H1 (cell line): Measurements from ENCODE around the gene ZCCHC9. TPM values are rescaled to one million over a fixed set of nuclear protein-coding genes. Genes with fewer than 3 reads are reported as not detected.
A peak's percentile ranks its signal among the peaks of the same experiment; 100 is the strongest.

Source experiments
- CTCF ChIA-PET: fragments of 300-600 bp; sonication (Branson Sonifier 250); formaldehyde crosslinking; loops from one replicate; lab custom pipeline; 2021; ENCODE audit not compliant: partially characterized antibody; lab: Charles Lee
- POLR2A ChIA-PET: fragments of 300-600 bp; sonication (Branson Sonifier 250); formaldehyde crosslinking; loops from one replicate; lab custom pipeline; 2021; ENCODE audit warnings: inconsistent platforms; ENCODE audit not compliant: partially characterized antibody; lab: Charles Lee
- DNase-seq, 2 experiments: peaks; one replicate each; pipeline versions ENCODE4 v3.0.0 to v3.0.0-alpha.2; 2010 to 2022; ENCODE audit warnings: low spot score in 2 of 2, low read depth in 1 of 2, mixed read lengths in 1 of 2
- FAIRE-seq: peaks from 2 replicates; lab custom pipeline; 2011; peaks lifted over from hg19 to GRCh38; lab: Jason Lieb, UNC
- H2AFZ ChIP-seq: 2 replicates; pipeline ENCODE4 v1.8.1; 2012; ENCODE audit warnings: low read length, inconsistent platforms
- H2AK5ac ChIP-seq: 2 replicates; pipeline ENCODE4 v1.6.1; 2013; ENCODE audit warnings: low read depth, low read length
- H2BK120ac ChIP-seq: replicated peaks from 2 replicates; pipeline ENCODE3; 2013; ENCODE audit warnings: low read depth, low read length, inconsistent platforms
- H2BK12ac ChIP-seq: 2 replicates; pipeline ENCODE4 v1.6.1; 2013; ENCODE audit warnings: low read depth, low read length
- H2BK15ac ChIP-seq: 2 replicates; pipeline ENCODE4 v1.6.1; 2013; ENCODE audit warnings: low read length
- H2BK20ac ChIP-seq: 2 replicates; pipeline ENCODE4 v1.6.1; 2013; ENCODE audit warnings: low read length
- H2BK5ac ChIP-seq: 2 replicates; pipeline ENCODE4 v1.6.1; 2013; ENCODE audit warnings: low read depth, low read length
- H3K14ac ChIP-seq: 2 replicates; pipeline ENCODE4 v1.6.1; 2013; ENCODE audit warnings: inconsistent platforms; ENCODE audit not compliant: insufficient read length
- H3K18ac ChIP-seq: 2 replicates; pipeline ENCODE4 v1.6.1; 2013; ENCODE audit warnings: low read length; ENCODE audit errors: extremely low read depth
- H3K23ac ChIP-seq: 2 replicates; pipeline ENCODE4 v1.6.1; 2013; ENCODE audit warnings: inconsistent platforms; ENCODE audit not compliant: insufficient read length
- H3K23me2 ChIP-seq: 2 replicates; pipeline ENCODE4 v1.6.1; 2013; ENCODE audit warnings: low read depth, low read length
- H3K27ac ChIP-seq: 2 replicates; pipeline ENCODE4 v1.6.1; 2011; ENCODE audit warnings: low read depth, low read length, inconsistent platforms
- H3K27me3 ChIP-seq, 4 experiments: replicated peaks in 1 of 4; 1 replicate in 1 of 4; 2 replicates in 3 of 4; pipeline versions ENCODE4 v1.6.1 to v1.8.1; 2011 to 2013; ENCODE audit warnings: low read length in 3 of 4, mild to moderate bottlenecking in 3 of 4, inconsistent platforms in 2 of 4, mixed read lengths in 2 of 4, moderate library complexity in 1 of 4; ENCODE audit not compliant: control insufficient read depth in 3 of 4, insufficient read depth in 3 of 4; ENCODE audit errors: extremely low read depth in 1 of 4
- H3K36me3 ChIP-seq, 4 experiments: 2 replicates each; pipeline versions ENCODE4 v1.6.1 to v1.8.1; 2011 to 2013; ENCODE audit warnings: mild to moderate bottlenecking in 4 of 4, low read length in 3 of 4, moderate library complexity in 2 of 4, control low read depth in 1 of 4, inconsistent platforms in 1 of 4; ENCODE audit not compliant: insufficient read depth in 4 of 4, control insufficient read depth in 2 of 4
- H3K4ac ChIP-seq: replicated peaks from 2 replicates; pipeline ENCODE3; 2013; ENCODE audit warnings: low read length, low read depth, mixed read lengths, inconsistent platforms; ENCODE audit not compliant: insufficient read length
- H3K4me1 ChIP-seq, 4 experiments: replicated peaks in 1 of 4; 1 replicate in 1 of 4; 2 replicates in 3 of 4; pipeline versions ENCODE4 v1.6.1 to v1.8.1; 2011 to 2013; ENCODE audit warnings: low read length in 3 of 4, inconsistent platforms in 2 of 4, mixed read lengths in 1 of 4; ENCODE audit not compliant: insufficient read depth in 4 of 4, control insufficient read depth in 3 of 4
- H3K4me2 ChIP-seq, 2 experiments: 2 replicates each; pipeline versions ENCODE4 v1.6.1 to v1.8.1; 2011 to 2013; ENCODE audit warnings: low read depth in 2 of 2, low read length in 2 of 2, control low read depth in 1 of 2, inconsistent platforms in 1 of 2, mild to moderate bottlenecking in 1 of 2; ENCODE audit not compliant: insufficient read depth in 1 of 2
- H3K4me3 ChIP-seq, 4 experiments: fragments of 200-600, 300-600 bp in 1 of 4; sonication (generic), shearing (Covaris generic), sonication (Bioruptor Twin) in 1 of 4; 2 replicates each; pipeline versions ENCODE4 v1.5.1 to v1.8.1; 2011 to 2016; ENCODE audit warnings: low read length in 4 of 4, low read depth in 3 of 4, control low read depth in 2 of 4, inconsistent platforms in 2 of 4, mild to moderate bottlenecking in 2 of 4, mixed read lengths in 1 of 4, moderate library complexity in 1 of 4; ENCODE audit not compliant: insufficient read depth in 2 of 4; ENCODE audit errors: extremely low read depth in 1 of 4
- H3K56ac ChIP-seq: replicated peaks from 2 replicates; pipeline ENCODE3; 2013; ENCODE audit warnings: low read depth, mild to moderate bottlenecking, mixed read lengths, low read length, inconsistent platforms; ENCODE audit not compliant: insufficient read length
- H3K79me1 ChIP-seq: 2 replicates; pipeline ENCODE4 v1.6.1; 2013; ENCODE audit warnings: low read depth, low read length, control low read depth
- H3K79me2 ChIP-seq, 2 experiments: 2 replicates each; pipeline versions ENCODE4 v1.6.1 to v1.8.1; 2012 to 2013; ENCODE audit warnings: low read length in 2 of 2, mild to moderate bottlenecking in 2 of 2, inconsistent platforms in 1 of 2; ENCODE audit not compliant: insufficient read depth in 2 of 2, control insufficient read depth in 1 of 2
- H3K9ac ChIP-seq, 4 experiments: replicated peaks in 1 of 4; 1 replicate in 1 of 4; 2 replicates in 3 of 4; pipeline versions ENCODE4 v1.6.1 to v1.8.1; 2011 to 2013; ENCODE audit warnings: low read depth in 3 of 4, low read length in 3 of 4, control low read depth in 2 of 4, mild to moderate bottlenecking in 2 of 4, moderate library complexity in 2 of 4, inconsistent platforms in 1 of 4; ENCODE audit errors: extremely low read depth in 1 of 4
- H3K9me3 ChIP-seq, 2 experiments: 2 replicates each; pipeline versions ENCODE4 v1.6.1 to v1.8.1; 2012 to 2013; ENCODE audit warnings: mild to moderate bottlenecking in 2 of 2, moderate library complexity in 2 of 2, control low read depth in 1 of 2, inconsistent platforms in 1 of 2, low read depth in 1 of 2, low read length in 1 of 2, mixed read lengths in 1 of 2; ENCODE audit not compliant: insufficient read depth in 2 of 2
- H4K20me1 ChIP-seq, 2 experiments: replicated peaks in 1 of 2; 2 replicates each; pipeline versions ENCODE3 to v1.8.1; 2011 to 2013; ENCODE audit warnings: inconsistent platforms in 2 of 2, low read length in 2 of 2, mild to moderate bottlenecking in 1 of 2; ENCODE audit not compliant: insufficient read depth in 2 of 2, control insufficient read depth in 1 of 2
- H4K5ac ChIP-seq: 2 replicates; pipeline ENCODE4 v1.6.1; 2013; ENCODE audit warnings: low read length, low read depth, mixed read lengths, inconsistent platforms; ENCODE audit not compliant: insufficient read length
- H4K8ac ChIP-seq: 2 replicates; pipeline ENCODE4 v1.8.0; 2013; ENCODE audit warnings: mild to moderate bottlenecking, moderate library complexity, low read length, inconsistent platforms; ENCODE audit not compliant: insufficient read depth; ENCODE audit errors: extremely low read depth
- H4K91ac ChIP-seq: replicated peaks from 2 replicates; pipeline ENCODE3; 2013; ENCODE audit warnings: low read length, mixed read lengths, inconsistent platforms; ENCODE audit not compliant: insufficient read length
- KDM1A ChIP-seq: fragments of 200-600, 300-600 bp; sonication (generic); IDR thresholded peaks from 2 replicates; pipeline ENCODE4 v1.7.1; 2016; ENCODE audit warnings: mild to moderate bottlenecking, low read length, borderline replicate concordance
- MAX ChIP-seq: IDR thresholded peaks from 2 replicates; pipeline ENCODE4 v1.6.1; 2012; ENCODE audit warnings: inconsistent platforms
- RXRA ChIP-seq: IDR thresholded peaks from 2 replicates; pipeline ENCODE4 v1.6.1; 2011; ENCODE audit warnings: low read depth, mild to moderate bottlenecking, low read length, moderate library complexity; ENCODE audit not compliant: insufficient read depth
- SRF ChIP-seq: IDR thresholded peaks from 2 replicates; pipeline ENCODE4 v1.6.1; 2011; ENCODE audit warnings: mild to moderate bottlenecking, low read depth, low read length, moderate library complexity
- TCF12 ChIP-seq: IDR thresholded peaks from 2 replicates; pipeline ENCODE4 v1.6.1; 2011; ENCODE audit warnings: low read depth, mild to moderate bottlenecking, low read length
- WGBS, 2 experiments: shearing (Covaris generic) in 1 of 2; methylation state at CpG; one replicate each; pipeline versions ENCODE4 v1.1.6 to v1.1.7; 2013 to 2015; ENCODE audit warnings: low lambda C conversion rate in 2 of 2, mixed read lengths in 2 of 2, inconsistent platforms in 1 of 2, low coverage in 1 of 2, missing lambda C conversion rate in 1 of 2; ENCODE audit not compliant: insufficient replicate concordance in 2 of 2, insufficient coverage in 1 of 2, insufficient read length in 1 of 2; ENCODE audit errors: extremely low coverage in 1 of 2, missing lambda C conversion rate in 1 of 2; 5-methylcytosine and 5-hydroxymethylcytosine counted together
- polyA plus RNA-seq, 7 experiments: library from polyadenylated mRNA; depleted of rRNA in 3 of 7; stranded (reverse) in 5 of 7; unstranded in 2 of 7; fragments of >200 nt in 5 of 7; fragments of 200-250 nt in 2 of 7; gene quantifications; 1 replicate in 5 of 7; 2 replicates in 1 of 7; 4 replicates in 1 of 7; pipeline versions ENCODE4 v1.2.1 to v1.2.3, GENCODE V29; 2011 to 2013; ENCODE audit warnings: missing spikeins in 2 of 7, mixed read lengths in 2 of 7
- total RNA-seq: library from RNA; stranded (reverse); fragmentation: NEBNext Ultra II Directional; extraction: Animal tissue kit (Norgen Biotek cat#: 25700); gene quantifications from 2 replicates; pipeline ENCODE4 v1.2.1, GENCODE V29; 2021
- TF ChIP-seq, protein P1 (sequence below): IDR thresholded peaks from 2 replicates; pipeline ENCODE4 v1.6.1; 2011; ENCODE audit warnings: low read depth, mild to moderate bottlenecking, low read length; ENCODE audit not compliant: insufficient read depth

Gene ZCCHC9
- total and polyA plus RNA-seq, 2 of the 8 experiments (the other 6 are each of a cell fraction or from before 2014, with no cell fraction given), result 10.9 to 33.6 TPM

DNA sequence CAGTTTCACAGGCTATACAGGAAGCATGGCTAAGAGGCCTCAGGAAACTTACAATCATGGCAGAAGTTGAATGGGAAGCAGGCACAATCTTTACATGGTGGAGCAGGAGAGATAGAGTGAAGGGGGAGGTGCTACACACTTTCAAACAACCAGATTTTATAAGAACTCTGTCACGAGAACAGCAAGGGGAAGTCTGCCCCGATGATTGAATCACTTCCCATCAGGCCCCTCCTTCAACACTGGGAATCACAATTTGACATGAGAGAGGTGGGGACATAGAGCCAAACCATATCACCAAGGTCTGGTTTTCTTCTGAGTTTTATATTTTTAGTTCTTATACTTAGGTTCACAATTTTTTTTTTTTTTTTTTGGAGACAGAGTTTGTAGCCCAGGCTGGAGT lies 16.1 kb downstream of the ZCCHC9 start:
- ChIA-PET POLR2A (no interaction called here), CTCF (no interaction called here)
- no peak overlapping the region for H3K14ac ChIP-seq
- no peaks in the 10 kb centered on the region for H3K27me3 ChIP-seq
- no peaks in the 10 kb centered on the region for H3K79me1 ChIP-seq
- no peak overlapping the region for H2BK20ac ChIP-seq
- H3K27ac ChIP-seq, result no peak overlapping the region
- peaks cover 0 to 6% (median 1%) of the 10 kb centered on the region in 4 experiments; a peak in 2 of 7 replicates for H3K4me1 ChIP-seq
- no peak overlapping the region for H2BK120ac ChIP-seq
- H2BK12ac ChIP-seq, result 0 out of 2 replicates have a peak overlapping the region, but pooled peaks have one; percentile 30
- no peak overlapping the region for H2BK5ac ChIP-seq
- 96% methylated on average over 2 of the region's 2 CpGs; no CpG with 5 or more reads in 1 of the 2 experiments for WGBS, 2 experiments
- H4K20me1 ChIP-seq, result no peaks in the 10 kb centered on the region
- no peaks in the 10 kb centered on the region for H3K23me2 ChIP-seq
- H3K4me2 ChIP-seq, result no peak overlapping the region
- no peak overlapping the region for H2AFZ ChIP-seq
- H3K18ac ChIP-seq, result no peak overlapping the region
- TF ChIP-seq MAX (no peak), KDM1A (no peak), RXRA (no peak), SRF (no peak), TCF12 (no peak)
- TF ChIP-seq, protein P1, sequence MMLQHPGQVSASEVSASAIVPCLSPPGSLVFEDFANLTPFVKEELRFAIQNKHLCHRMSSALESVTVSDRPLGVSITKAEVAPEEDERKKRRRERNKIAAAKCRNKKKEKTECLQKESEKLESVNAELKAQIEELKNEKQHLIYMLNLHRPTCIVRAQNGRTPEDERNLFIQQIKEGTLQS, result no peak
- no peak overlapping the region for H4K8ac ChIP-seq
- H2AK5ac ChIP-seq, result no peak overlapping the region
- H3K79me2 ChIP-seq, result no peaks in the 10 kb centered on the region
- no peak overlapping the region for H3K4ac ChIP-seq
- H3K23ac ChIP-seq, result no peak overlapping the region
- no peak overlapping the region for H2BK15ac ChIP-seq
- FAIRE-seq (no peak), DNase-seq (no peak)
- no peak overlapping the region for H3K9ac ChIP-seq
- no peaks in the 10 kb centered on the region for H3K9me3 ChIP-seq
- no peak overlapping the region for H4K5ac ChIP-seq
- H3K56ac ChIP-seq, result no peak overlapping the region
- H4K91ac ChIP-seq, result no peak overlapping the region
- peaks cover 0 to 6% (median 2%) of the 10 kb centered on the region in 4 experiments; a peak in 3 of 8 replicates for H3K36me3 ChIP-seq
- H3K4me3 ChIP-seq, result no peak overlapping the region
